Measurements from ENCODE around the gene UBTD2.

GRCh38 chr5:172173564-172174153, 109.9 kb downstream of the UBTD2 start:
- no peak for TF ChIP-seq EZH2 (IDR thresholded peaks at IDR 0.05; ENCODE audit: low read depth, unreplicated experiment)
- no peak for TF ChIP-seq CTCF (conservative IDR thresholded peaks at IDR 0.05; ENCODE audit: low read depth in 2 of 2)
- TF ChIP-seq JUNB (IDR thresholded peaks at IDR 0.05; ENCODE audit: unreplicated experiment), result no peak
- TF ChIP-seq ZNF462 (CRISPR knock-in tag; IDR thresholded peaks at IDR 0.05), result no peak
- no peak for TF ChIP-seq POLR2AphosphoS5 (IDR thresholded peaks at IDR 0.05; ENCODE audit: low read depth)
- TF ChIP-seq, protein P1, sequence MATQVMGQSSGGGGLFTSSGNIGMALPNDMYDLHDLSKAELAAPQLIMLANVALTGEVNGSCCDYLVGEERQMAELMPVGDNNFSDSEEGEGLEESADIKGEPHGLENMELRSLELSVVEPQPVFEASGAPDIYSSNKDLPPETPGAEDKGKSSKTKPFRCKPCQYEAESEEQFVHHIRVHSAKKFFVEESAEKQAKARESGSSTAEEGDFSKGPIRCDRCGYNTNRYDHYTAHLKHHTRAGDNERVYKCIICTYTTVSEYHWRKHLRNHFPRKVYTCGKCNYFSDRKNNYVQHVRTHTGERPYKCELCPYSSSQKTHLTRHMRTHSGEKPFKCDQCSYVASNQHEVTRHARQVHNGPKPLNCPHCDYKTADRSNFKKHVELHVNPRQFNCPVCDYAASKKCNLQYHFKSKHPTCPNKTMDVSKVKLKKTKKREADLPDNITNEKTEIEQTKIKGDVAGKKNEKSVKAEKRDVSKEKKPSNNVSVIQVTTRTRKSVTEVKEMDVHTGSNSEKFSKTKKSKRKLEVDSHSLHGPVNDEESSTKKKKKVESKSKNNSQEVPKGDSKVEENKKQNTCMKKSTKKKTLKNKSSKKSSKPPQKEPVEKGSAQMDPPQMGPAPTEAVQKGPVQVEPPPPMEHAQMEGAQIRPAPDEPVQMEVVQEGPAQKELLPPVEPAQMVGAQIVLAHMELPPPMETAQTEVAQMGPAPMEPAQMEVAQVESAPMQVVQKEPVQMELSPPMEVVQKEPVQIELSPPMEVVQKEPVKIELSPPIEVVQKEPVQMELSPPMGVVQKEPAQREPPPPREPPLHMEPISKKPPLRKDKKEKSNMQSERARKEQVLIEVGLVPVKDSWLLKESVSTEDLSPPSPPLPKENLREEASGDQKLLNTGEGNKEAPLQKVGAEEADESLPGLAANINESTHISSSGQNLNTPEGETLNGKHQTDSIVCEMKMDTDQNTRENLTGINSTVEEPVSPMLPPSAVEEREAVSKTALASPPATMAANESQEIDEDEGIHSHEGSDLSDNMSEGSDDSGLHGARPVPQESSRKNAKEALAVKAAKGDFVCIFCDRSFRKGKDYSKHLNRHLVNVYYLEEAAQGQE (IDR thresholded peaks at IDR 0.05; ENCODE audit: unreplicated experiment), result no peak
- no peak for TF ChIP-seq EZH2phosphoT487 (IDR thresholded peaks at IDR 0.05; ENCODE audit: unreplicated experiment)

Data from GM23338 (cell line).